HCT116 (cell line): ENCODE measurements around the gene TJP2. TPM values are rescaled to one million over a fixed set of nuclear protein-coding genes. Genes with fewer than 3 reads are reported as not detected.
A peak's percentile ranks its signal among the peaks of the same experiment; 100 is the strongest.

Experiments
- ATAC-seq: fragments of 200-7000 bp; cut with Tn5 transposase; 2 replicates; pipeline ENCODE4 v1.9.1; 2020; ENCODE audit warnings: mild to moderate bottlenecking, moderate library complexity
- BruUV-seq: library from RNA; stranded (reverse); fragments of 400-500 nt; replicated peaks from 2 replicates; lab custom pipeline; 2021; lab: Mats Ljungman, UMichigan
- CTCF ChIA-PET: fragments of 300-600 bp; sonication (Branson Sonifier 250); formaldehyde crosslinking; loops from one replicate; lab custom pipeline; 2021; ENCODE audit warnings: antibody characterized with exemption; lab: Charles Lee
- POLR2A ChIA-PET: fragments of 300-600, 350-600 bp; sonication (Branson Sonifier 250); formaldehyde crosslinking; loops from one replicate; lab custom pipeline; 2021; ENCODE audit warnings: antibody characterized with exemption; lab: Charles Lee
- RAD21 ChIA-PET, 2 experiments: fragments of 300-600 bp; sonication (Branson Sonifier 250); formaldehyde crosslinking; loops; one replicate each; lab custom pipeline; 2023; ENCODE audit warnings: low total read pairs in 2 of 2; ENCODE audit not compliant: uncharacterized antibody in 2 of 2, unreplicated experiment in 2 of 2, low non-redundant PET in 1 of 2; lab: Charles Lee
- DNase-seq: peaks from one replicate; pipeline ENCODE4 v3.0.0-alpha.2; 2010; ENCODE audit warnings: low read depth, low spot score
- H2AFZ ChIP-seq: fragments of 200-600 bp; shearing (Covaris generic), sonication (generic); 2 replicates; pipeline ENCODE4 v1.6.1; 2017; ENCODE audit warnings: low read depth, mixed run types, mixed read lengths, antibody characterized with exemption, low read length; ENCODE audit not compliant: poor library complexity, severe bottlenecking
- H3K27ac ChIP-seq: 2 replicates; pipeline ENCODE4 v1.5.1; 2012; ENCODE audit warnings: low read depth, low read length
- H3K27me3 ChIP-seq: fragments of 200-600 bp; sonication (generic); 2 replicates; pipeline ENCODE4 v1.6.1; 2016; ENCODE audit warnings: mixed run types, low read length, mixed read lengths; ENCODE audit not compliant: insufficient read depth
- H3K36me3 ChIP-seq, 2 experiments: fragments of 200-500 bp in 1 of 2; fragments of 200-600 bp in 1 of 2; sonication (Bioruptor generic) in 1 of 2; sonication (generic) in 1 of 2; 2 replicates each; pipeline versions ENCODE4 v1.5.1 to v1.6.1; 2014 to 2016; ENCODE audit warnings: low read length in 2 of 2, inconsistent platforms in 1 of 2, mixed read lengths in 1 of 2, mixed run types in 1 of 2; ENCODE audit not compliant: insufficient read depth in 2 of 2, control insufficient read depth in 1 of 2
- H3K4me1 ChIP-seq, 2 experiments: fragments of 200-600 bp in 1 of 2; sonication (generic) in 1 of 2; 2 replicates each; pipeline versions ENCODE4 v1.5.1 to v1.6.1; 2012 to 2017; ENCODE audit warnings: low read length in 2 of 2, inconsistent platforms in 1 of 2, mild to moderate bottlenecking in 1 of 2, mixed read lengths in 1 of 2, mixed run types in 1 of 2, moderate library complexity in 1 of 2; ENCODE audit not compliant: insufficient read depth in 2 of 2, control insufficient read depth in 1 of 2
- H3K4me2 ChIP-seq: fragments of 200-600 bp; sonication (generic); 2 replicates; pipeline ENCODE4 v1.6.1; 2017; ENCODE audit warnings: mixed run types, low read length, mixed read lengths
- H3K4me3 ChIP-seq, 2 experiments: fragments of 200-600 bp in 1 of 2; sonication (generic) in 1 of 2; replicated peaks in 1 of 2; 2 replicates each; pipeline ENCODE4 v1.5.1; 2011 to 2016; ENCODE audit warnings: low read length in 2 of 2, control low read depth in 1 of 2, low read depth in 1 of 2, mild to moderate bottlenecking in 1 of 2, mixed read lengths in 1 of 2, mixed run types in 1 of 2
- H3K79me2 ChIP-seq: fragments of 200-600 bp; sonication (generic); 2 replicates; pipeline ENCODE4 v1.6.1; 2017; ENCODE audit warnings: mild to moderate bottlenecking, mixed run types, low read length, moderate library complexity, mixed read lengths; ENCODE audit not compliant: insufficient read depth
- H3K9ac ChIP-seq: fragments of 200-600 bp; sonication (generic); 2 replicates; pipeline ENCODE4 v1.6.1; 2016; ENCODE audit warnings: low read length, mixed read lengths
- H3K9me2 ChIP-seq: fragments of 200-600 bp; sonication (generic), shearing (Covaris generic); 2 replicates; pipeline ENCODE4 v1.6.1; 2017; ENCODE audit warnings: mixed run types, mild to moderate bottlenecking, moderate library complexity; ENCODE audit not compliant: insufficient read depth
- H3K9me3 ChIP-seq, 2 experiments: fragments of 200-500 bp in 1 of 2; fragments of 200-600 bp in 1 of 2; sonication (Bioruptor generic) in 1 of 2; sonication (generic) in 1 of 2; 2 replicates each; pipeline ENCODE4 v1.6.1; 2014 to 2017; ENCODE audit warnings: low read length in 2 of 2, mixed read lengths in 2 of 2, inconsistent platforms in 1 of 2, low read depth in 1 of 2, mild to moderate bottlenecking in 1 of 2, mixed run types in 1 of 2, moderate library complexity in 1 of 2; ENCODE audit not compliant: control insufficient read depth in 1 of 2, insufficient read depth in 1 of 2
- H4K20me1 ChIP-seq: fragments of 200-600 bp; sonication (generic), shearing (Covaris generic); 2 replicates; pipeline ENCODE4 v1.6.1; 2017; ENCODE audit warnings: mixed run types, mild to moderate bottlenecking, moderate library complexity; ENCODE audit not compliant: insufficient read depth
- ATF3 ChIP-seq: IDR thresholded peaks from 2 replicates; pipeline ENCODE4 v1.6.1; 2012
- CEBPB ChIP-seq: IDR thresholded peaks from 2 replicates; pipeline ENCODE4 v1.6.1; 2012; ENCODE audit warnings: low read depth
- CTCF ChIP-seq, 3 experiments: fragments of 200-600 bp in 1 of 3; sonication (generic) in 1 of 3; IDR thresholded peaks in 2 of 3; conservative IDR thresholded peaks in 1 of 3; 2 replicates each; pipeline ENCODE4 v1.5.1; 2012 to 2017; ENCODE audit warnings: low read depth in 2 of 3, low read length in 2 of 3, antibody characterized with exemption in 1 of 3, borderline replicate concordance in 1 of 3, control low read depth in 1 of 3, mild to moderate bottlenecking in 1 of 3, mixed read lengths in 1 of 3, mixed run types in 1 of 3, moderate library complexity in 1 of 3; ENCODE audit not compliant: insufficient read depth in 1 of 3
- EGR1 ChIP-seq: IDR thresholded peaks from 2 replicates; pipeline ENCODE4 v1.6.1; 2012; ENCODE audit warnings: low read depth
- ELF1 ChIP-seq: IDR thresholded peaks from 2 replicates; pipeline ENCODE4 v1.6.1; 2012; ENCODE audit warnings: low read depth, borderline replicate concordance
- EZH2 ChIP-seq: fragments of 200-600 bp; sonication (generic); IDR thresholded peaks from 2 replicates; pipeline ENCODE4 v1.6.1; 2017; ENCODE audit warnings: antibody characterized with exemption, mixed run types
- JUND ChIP-seq: IDR thresholded peaks from 2 replicates; pipeline ENCODE4 v1.6.1; 2012
- MAX ChIP-seq: IDR thresholded peaks from 2 replicates; pipeline ENCODE4 v1.6.1; 2012
- RAD21 ChIP-seq: IDR thresholded peaks from 2 replicates; pipeline ENCODE4 v1.6.1; 2012; ENCODE audit warnings: low read depth, mild to moderate bottlenecking
- SIN3A ChIP-seq: IDR thresholded peaks from 2 replicates; pipeline ENCODE4 v1.6.1; 2012; ENCODE audit warnings: low read depth
- SP1 ChIP-seq: IDR thresholded peaks from 2 replicates; pipeline ENCODE4 v1.6.1; 2012; ENCODE audit warnings: low read depth
- SRF ChIP-seq: IDR thresholded peaks from 2 replicates; pipeline ENCODE4 v1.6.1; 2012; ENCODE audit warnings: low read depth
- TCF7L2 ChIP-seq: IDR thresholded peaks from 2 replicates; pipeline ENCODE4 v1.7.0; 2011; ENCODE audit warnings: borderline replicate concordance, inconsistent platforms; ENCODE audit not compliant: insufficient read depth, insufficient read length; ENCODE audit errors: extremely low read depth
- YY1 ChIP-seq: IDR thresholded peaks from 2 replicates; pipeline ENCODE4 v1.6.1; 2011; ENCODE audit warnings: low read length, low read depth, moderate library complexity, mild to moderate bottlenecking; ENCODE audit not compliant: insufficient replicate concordance; ENCODE audit errors: extremely low read depth
- ZFX ChIP-seq: fragments of 450-650 bp; IDR thresholded peaks from 2 replicates; pipeline ENCODE4 v1.6.1; 2017
- ZNF274 ChIP-seq: fragments of 200-500 bp; sonication (Bioruptor generic); IDR thresholded peaks from 2 replicates; pipeline ENCODE4 v1.6.1; 2014; ENCODE audit warnings: mild to moderate bottlenecking, low read depth, low read length, inconsistent platforms
- intact Hi-C: fragments of 100-400 bp; cut with micrococcal nuclease; formaldehyde crosslinking; loops from 2 replicates; pipeline ENCODE4 v1.10.0; 2022
- total RNA-seq: library from RNA; stranded (reverse); gene quantifications from one replicate; pipeline ENCODE4 v1.2.1, GENCODE V29; 2021; ENCODE audit not compliant: unreplicated experiment

Gene TJP2
- total RNA-seq, 1 experiment from 2014 or later, result 39.7 TPM

- peaks cover 0 to 10% of the 10 kb centered on the region in 2 experiments; a peak in 2 of 4 replicates for H3K36me3 ChIP-seq
Observed at GRCh38 chr9:69255591-69255990, 81.5 kb downstream of the TJP2 start.

GRCh38 chr9:69258551-69258950 is 84.5 kb downstream of the TJP2 start:
- peak overlapping the region; percentile 44 for H3K4me2 ChIP-seq
- no peaks in the 10 kb centered on the region for H3K9me2 ChIP-seq
- BruUV-seq, result no TSS peak
- peaks cover 5 to 15% of the 10 kb centered on the region in 2 experiments; a peak in 3 of 4 replicates for H3K4me1 ChIP-seq
- peak; percentile 43 for ATAC-seq
- ChIA-PET RAD21 (no interaction called here), POLR2A (no interaction called here), CTCF (no interaction called here)
- H3K36me3 ChIP-seq, result peaks cover 0 to 3% of the 10 kb centered on the region in 2 experiments; a peak in 1 of 4 replicates
- H3K79me2 ChIP-seq, result no peaks in the 10 kb centered on the region
- no peaks in the 10 kb centered on the region for H3K9me3 ChIP-seq
- H4K20me1 ChIP-seq, result no peaks in the 10 kb centered on the region
- H3K4me3 ChIP-seq, result no peak overlapping the region
- H3K27ac ChIP-seq, result no peak overlapping the region
- DNase-seq, result no peak
- no peaks in the 10 kb centered on the region for H3K27me3 ChIP-seq
- no peak overlapping the region for H2AFZ ChIP-seq
- intact Hi-C loops, result no loop called here
- no peak overlapping the region for H3K9ac ChIP-seq
- no peak for TF ChIP-seq ZNF274
- no peak for TF ChIP-seq MAX
- TF ChIP-seq JUND, result no peak
- TF ChIP-seq TCF7L2, result no peak
- no peak for TF ChIP-seq EGR1
- no peak for TF ChIP-seq ATF3
- no peak for TF ChIP-seq ELF1
- TF ChIP-seq SP1, result no peak
- no peak for TF ChIP-seq CTCF (IDR thresholded peaks at IDR 0.05 in 2 of 3, conservative IDR thresholded peaks at IDR 0.05 in 1 of 3; ENCODE audit: borderline replicate concordance in 1 of 3, insufficient read depth in 1 of 3, low read depth in 2 of 3, low read length in 2 of 3)
- TF ChIP-seq RAD21, result no peak
- TF ChIP-seq SIN3A, result no peak
- TF ChIP-seq EZH2, result no peak
- no peak for TF ChIP-seq YY1

More at GRCh38 chr9:69255591-69255990, 81.5 kb downstream of the TJP2 start:
- no peaks in the 10 kb centered on the region for H3K9me2 ChIP-seq
- H3K4me1 ChIP-seq, result peaks cover 5 to 15% of the 10 kb centered on the region in 2 experiments; a peak in 3 of 4 replicates
- H3K27me3 ChIP-seq, result no peaks in the 10 kb centered on the region
- H3K4me2 ChIP-seq, result no peak overlapping the region
- ATAC-seq (no peak), DNase-seq (no peak)
- no peak overlapping the region for H3K4me3 ChIP-seq
- TF ChIP-seq ATF3 (no peak), TCF7L2 (no peak), RAD21 (no peak), ELF1 (no peak), ZNF274 (no peak), CEBPB (no peak), JUND (no peak), EGR1 (no peak), ZFX (no peak), SRF (no peak), YY1 (no peak)
- H4K20me1 ChIP-seq, result no peaks in the 10 kb centered on the region
- ChIA-PET POLR2A (no interaction called here), RAD21 (no interaction called here), CTCF (no interaction called here)
- no peaks in the 10 kb centered on the region for H3K79me2 ChIP-seq
- H2AFZ ChIP-seq, result no peak overlapping the region
- no peaks in the 10 kb centered on the region for H3K9me3 ChIP-seq
- BruUV-seq, result no TSS peak
- H3K9ac ChIP-seq, result no peak overlapping the region
- no peak overlapping the region for H3K27ac ChIP-seq
- intact Hi-C loops, result no loop called here
